Ectodermal cell (in vitro differentiated cells): Measurements from ENCODE around the gene DAGLA.

ENCODE experiments used
- H3K27ac ChIP-seq: 2 replicates; pipeline ENCODE4 v1.7.0; 2013; ENCODE audit warnings: mild to moderate bottlenecking, low read depth, low read length; ENCODE audit not compliant: insufficient read depth, poor library complexity, severe bottlenecking
- H3K27me3 ChIP-seq: 2 replicates; pipeline ENCODE4 v1.7.0; 2013; ENCODE audit warnings: mild to moderate bottlenecking, low read length; ENCODE audit not compliant: insufficient read depth, control insufficient read depth, poor library complexity, severe bottlenecking
- H3K36me3 ChIP-seq: one replicate; pipeline ENCODE4 v1.7.0; 2013; ENCODE audit warnings: low read length; ENCODE audit not compliant: control insufficient read depth, insufficient read depth
- H3K4me1 ChIP-seq: one replicate; pipeline ENCODE4 v1.7.0; 2013; ENCODE audit warnings: low read length; ENCODE audit not compliant: control insufficient read depth, insufficient read depth
- H3K4me3 ChIP-seq: 2 replicates; pipeline ENCODE4 v1.7.0; 2013; ENCODE audit warnings: low read depth, low read length, control low read depth; ENCODE audit not compliant: insufficient read depth
- H3K9me3 ChIP-seq: 2 replicates; pipeline ENCODE4 v1.7.0; 2013; ENCODE audit warnings: mild to moderate bottlenecking, low read length, moderate library complexity; ENCODE audit not compliant: control insufficient read depth
- WGBS, 2 experiments: methylation state at CpG; one replicate each; pipeline ENCODE4 v1.1.7; 2013; ENCODE audit warnings: missing lambda C conversion rate in 2 of 2; 5-methylcytosine and 5-hydroxymethylcytosine counted together

DAGLA gene

DNA sequence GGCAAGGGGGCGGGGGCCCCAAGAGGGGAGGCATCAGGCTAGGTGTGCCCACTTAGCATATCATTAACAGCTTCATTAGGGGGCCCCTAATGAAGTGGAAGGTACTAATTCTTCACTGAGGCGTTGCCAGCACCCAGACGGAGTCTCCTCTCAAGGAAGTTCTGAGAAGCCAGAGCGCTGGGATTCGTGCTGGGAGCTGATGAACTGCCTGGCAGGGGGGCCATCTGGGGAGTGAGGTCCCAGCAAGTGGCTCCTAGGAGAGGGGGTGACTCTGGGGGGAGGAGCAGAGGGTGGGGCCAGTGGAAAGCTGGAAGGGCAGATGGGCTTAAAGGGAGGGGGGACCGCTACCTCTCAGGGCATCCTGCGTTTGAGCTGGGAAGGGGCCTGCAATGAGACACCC lies 29.8 kb downstream of the DAGLA start:
- Histone ChIP-seq H3K4me1 (peaks cover 50% of the 10 kb centered on the region), H3K36me3 (no peaks in the 10 kb centered on the region), H3K27me3 (no peaks in the 10 kb centered on the region), H3K4me3 (no peak overlapping the region), H3K9me3 (no peaks in the 10 kb centered on the region), H3K27ac (no peak overlapping the region)
- 65 to 71% methylated on average over 7 of the region's 7 CpGs for WGBS, 2 experiments

DNA sequence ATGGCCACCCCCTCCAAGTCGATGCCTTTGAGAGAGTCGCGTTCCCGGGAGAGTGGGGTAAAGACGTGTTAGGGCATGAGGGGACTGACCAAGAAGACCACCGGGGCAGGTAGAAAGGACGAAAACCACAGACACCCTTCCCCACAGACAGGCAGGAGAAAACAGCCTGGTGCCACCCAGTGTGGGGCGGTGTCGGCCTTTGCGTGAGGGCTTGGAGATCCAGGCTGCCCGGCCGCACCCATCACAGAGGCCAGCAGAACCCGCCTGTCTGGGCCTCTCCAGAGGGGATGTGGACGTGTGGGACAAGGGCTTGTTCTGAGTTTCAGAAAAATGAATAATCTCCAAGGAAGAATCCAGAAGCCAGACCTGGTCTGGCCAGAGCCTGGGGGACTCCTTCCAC lies 30.8 kb downstream of the DAGLA start:
- H3K27me3 ChIP-seq = no peaks in the 10 kb centered on the region
- no peak overlapping the region for H3K27ac ChIP-seq
- 88 to 89% methylated on average over 14 of the region's 14 CpGs for WGBS, 2 experiments
- peaks cover 53% of the 10 kb centered on the region for H3K4me1 ChIP-seq
- H3K4me3 ChIP-seq = no peak overlapping the region
- no peaks in the 10 kb centered on the region for H3K9me3 ChIP-seq
- H3K36me3 ChIP-seq = no peaks in the 10 kb centered on the region

DNA sequence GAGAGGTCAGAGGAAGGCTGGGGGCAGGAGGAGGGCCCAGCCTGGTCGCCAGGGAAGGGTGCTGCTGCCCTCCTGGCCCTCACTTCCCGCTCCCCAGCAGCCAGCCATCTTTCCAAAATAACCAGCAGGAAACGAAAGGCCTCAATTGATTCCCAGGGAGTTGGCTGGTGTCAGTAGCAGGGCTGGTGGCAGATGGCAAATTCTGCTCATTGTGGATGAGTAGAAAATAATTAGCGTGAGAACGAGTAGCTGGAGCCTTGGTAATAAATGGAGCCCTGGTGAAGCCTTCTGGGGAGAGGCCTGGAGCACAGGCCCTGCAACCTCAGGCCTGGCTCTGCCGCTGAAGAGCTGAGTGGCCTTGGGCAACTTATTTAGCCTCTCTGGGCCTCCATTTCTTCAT lies 31.3 kb downstream of the DAGLA start:
- Histone ChIP-seq H3K4me3 (no peak overlapping the region), H3K27ac (no peak overlapping the region), H3K27me3 (no peaks in the 10 kb centered on the region), H3K36me3 (no peaks in the 10 kb centered on the region), H3K9me3 (no peaks in the 10 kb centered on the region), H3K4me1 (peaks cover 54% of the 10 kb centered on the region)
- WGBS, 2 experiments = 72 to 74% methylated on average over 6 of the region's 6 CpGs

DNA sequence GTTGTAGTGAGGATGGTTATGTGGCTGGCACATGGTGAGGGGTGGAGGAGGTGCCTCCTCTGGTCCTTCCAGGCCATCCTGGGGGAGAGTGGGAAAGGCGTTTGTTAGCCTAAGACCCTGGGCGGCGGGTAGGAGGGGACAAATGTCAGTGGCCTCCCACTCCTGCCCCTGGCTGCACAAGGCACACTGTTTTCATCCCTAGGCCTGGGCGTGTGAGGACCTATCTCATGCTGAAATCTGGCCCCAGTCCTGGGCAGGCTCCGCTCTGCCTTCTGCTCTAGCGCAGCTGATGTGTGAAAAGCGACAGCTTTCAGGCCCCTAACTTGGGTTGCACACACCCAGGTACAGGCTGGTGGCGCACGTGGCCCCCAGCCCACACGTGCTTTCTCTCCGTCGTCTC lies 32.1 kb downstream of the DAGLA start:
- Histone ChIP-seq H3K4me1 (peaks cover 59% of the 10 kb centered on the region), H3K4me3 (no peak overlapping the region), H3K36me3 (no peaks in the 10 kb centered on the region), H3K9me3 (no peaks in the 10 kb centered on the region), H3K27me3 (no peaks in the 10 kb centered on the region), H3K27ac (no peak overlapping the region)
- 88 to 90% methylated on average over 12 of the region's 12 CpGs for WGBS, 2 experiments

DNA sequence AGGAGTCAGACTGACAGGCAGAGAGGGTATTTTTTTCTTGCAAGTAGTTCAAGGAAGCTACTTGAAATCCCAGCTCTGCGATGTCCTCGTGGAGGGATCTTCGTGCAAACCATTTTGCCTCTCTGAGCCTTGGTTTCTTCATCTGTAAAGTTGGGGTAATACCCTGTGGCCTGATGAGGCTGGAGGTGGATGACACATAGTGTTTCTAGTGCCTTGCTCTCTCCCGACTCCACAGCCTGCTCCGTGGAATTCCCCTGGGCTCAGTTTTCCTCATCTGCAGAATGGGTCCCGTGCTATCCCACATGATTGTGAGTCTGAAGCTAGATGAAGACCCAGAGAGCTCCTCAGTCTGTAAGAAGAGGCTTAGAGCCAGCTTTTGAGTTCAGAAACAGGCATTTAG lies 32.7 kb downstream of the DAGLA start:
- no peaks in the 10 kb centered on the region for H3K27me3 ChIP-seq
- H3K4me1 ChIP-seq = peaks cover 64% of the 10 kb centered on the region

DNA sequence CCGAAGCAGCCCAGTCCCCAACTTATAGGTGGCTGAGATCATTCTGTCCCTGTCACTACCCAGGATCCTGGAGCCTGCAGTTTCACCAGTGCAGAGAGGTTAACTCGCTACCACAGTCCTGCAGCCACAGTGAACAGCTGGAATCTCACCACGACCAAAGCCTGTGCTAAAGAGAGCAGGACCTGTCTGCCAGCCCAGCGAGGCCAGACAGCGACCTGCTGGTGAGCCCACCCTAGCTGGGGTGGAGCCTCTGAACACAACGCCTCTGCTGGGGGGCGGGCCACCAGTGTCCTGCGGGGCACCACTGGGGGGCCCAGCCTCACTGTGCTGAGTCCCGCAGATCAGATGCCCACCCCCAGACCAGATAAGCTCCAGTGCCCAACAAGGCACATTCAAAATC lies 33.3 kb downstream of the DAGLA start:
- Histone ChIP-seq H3K4me1 (peaks cover 69% of the 10 kb centered on the region), H3K27me3 (no peaks in the 10 kb centered on the region), H3K27ac (no peak overlapping the region), H3K4me3 (no peak overlapping the region), H3K36me3 (no peaks in the 10 kb centered on the region), H3K9me3 (no peaks in the 10 kb centered on the region)
- WGBS, 2 experiments = 63% methylated on average over 9 of the region's 9 CpGs

More for the DNA sequence above, 32.7 kb downstream of the DAGLA start:
- Histone ChIP-seq H3K27ac (no peak overlapping the region), H3K36me3 (no peaks in the 10 kb centered on the region), H3K9me3 (no peaks in the 10 kb centered on the region), H3K4me3 (no peak overlapping the region)
- 96 to 97% methylated on average over 6 of the region's 6 CpGs for WGBS, 2 experiments

DNA sequence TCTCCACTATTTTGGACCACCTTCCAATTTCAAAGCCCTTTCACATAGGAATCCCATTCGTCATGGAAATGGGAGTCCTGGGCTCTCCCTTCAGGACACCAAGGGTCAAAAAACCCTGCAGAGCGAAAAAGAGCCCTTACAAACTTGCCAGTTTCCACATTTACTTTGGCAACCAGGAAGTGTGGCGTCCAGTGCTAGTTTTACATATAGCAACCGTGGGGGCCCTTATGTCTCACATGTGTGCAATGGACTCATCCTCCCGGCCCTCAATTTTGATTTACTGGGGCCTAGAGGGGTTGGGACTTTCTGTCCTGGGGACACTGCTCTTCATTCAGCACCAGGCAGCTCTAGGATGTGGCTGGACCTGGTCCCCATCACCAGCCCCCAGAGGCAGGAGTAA lies 33.7 kb downstream of the DAGLA start:
- WGBS, 2 experiments = 60 to 65% methylated on average over 5 of the region's 5 CpGs

DNA sequence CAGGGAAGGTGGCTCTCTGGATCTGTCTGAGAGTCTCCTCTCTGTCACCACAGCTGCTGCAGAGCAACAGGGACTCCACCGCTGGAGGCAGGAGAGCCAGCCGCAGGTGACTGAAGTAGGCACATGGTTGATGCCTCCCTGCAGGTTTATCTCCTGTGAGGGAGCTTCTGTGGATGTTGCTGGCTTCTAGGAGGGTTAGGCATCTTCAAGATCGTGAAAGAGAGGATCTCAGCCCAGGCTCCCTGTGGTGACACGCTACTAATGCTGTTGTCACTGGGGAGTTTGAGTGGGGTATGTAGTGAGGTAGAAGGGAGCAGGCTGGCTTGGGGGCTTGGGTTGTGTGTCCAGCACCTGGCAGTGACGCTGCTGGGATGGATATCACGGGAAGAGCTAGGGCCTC lies 34.1 kb downstream of the DAGLA start:
- H3K4me3 ChIP-seq = no peak overlapping the region
- no peaks in the 10 kb centered on the region for H3K36me3 ChIP-seq
- H3K4me1 ChIP-seq = peaks cover 73% of the 10 kb centered on the region
- H3K9me3 ChIP-seq = no peaks in the 10 kb centered on the region
- no peak overlapping the region for H3K27ac ChIP-seq
- 64 to 70% methylated on average over 6 of the region's 6 CpGs for WGBS, 2 experiments
- no peaks in the 10 kb centered on the region for H3K27me3 ChIP-seq

More for the DNA sequence above, 33.7 kb downstream of the DAGLA start:
- peaks cover 69% of the 10 kb centered on the region for H3K4me1 ChIP-seq
- no peak overlapping the region for H3K27ac ChIP-seq
- H3K36me3 ChIP-seq = no peaks in the 10 kb centered on the region
- no peak overlapping the region for H3K4me3 ChIP-seq
- H3K27me3 ChIP-seq = no peaks in the 10 kb centered on the region
- no peaks in the 10 kb centered on the region for H3K9me3 ChIP-seq

DNA sequence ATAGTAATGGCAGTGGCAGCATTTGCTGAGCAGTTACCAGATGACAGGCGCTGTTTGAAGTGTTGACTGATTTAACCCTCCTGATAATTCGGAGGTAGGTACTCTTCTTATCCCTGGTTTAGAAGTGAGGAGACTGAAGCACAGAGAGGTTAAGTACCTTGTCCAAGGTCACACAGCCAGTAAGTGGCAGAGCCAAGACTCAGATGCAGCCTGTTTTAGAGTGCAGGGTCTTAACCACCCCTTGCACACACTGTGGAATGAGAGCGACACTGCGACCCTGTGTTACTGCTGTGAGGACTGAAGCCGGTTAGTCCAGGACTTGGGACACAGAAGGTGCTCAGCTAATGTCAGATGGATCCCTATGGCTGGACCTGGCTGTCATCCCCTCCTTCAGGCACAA lies 34.7 kb downstream of the DAGLA start:
- H3K4me3 ChIP-seq = no peak overlapping the region
- no peak overlapping the region for H3K27ac ChIP-seq
- no peaks in the 10 kb centered on the region for H3K9me3 ChIP-seq
- H3K36me3 ChIP-seq = no peaks in the 10 kb centered on the region
- peaks cover 69% of the 10 kb centered on the region for H3K4me1 ChIP-seq
- 94 to 95% methylated on average over 5 of the region's 5 CpGs for WGBS, 2 experiments
- no peaks in the 10 kb centered on the region for H3K27me3 ChIP-seq

DNA sequence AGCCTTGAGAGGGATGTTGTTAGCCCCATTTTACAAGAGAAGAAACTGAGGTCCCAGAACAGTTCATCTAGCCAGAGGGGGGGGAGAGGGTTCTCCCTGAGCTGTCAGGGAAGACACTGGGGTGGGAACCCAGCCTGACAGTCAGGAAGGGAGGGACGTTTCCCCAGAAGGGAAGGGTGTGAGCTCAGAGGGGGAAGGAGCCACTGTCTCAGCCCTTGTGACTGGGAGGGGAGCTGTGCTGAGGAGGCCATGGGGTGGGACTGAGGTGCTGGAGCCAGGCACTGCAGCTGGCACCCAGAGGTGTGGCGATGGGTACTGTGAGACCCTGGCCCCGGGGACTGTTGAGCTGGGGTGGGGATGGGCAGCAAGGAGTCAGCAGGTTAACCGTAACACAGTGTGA lies 35.7 kb downstream of the DAGLA start:
- no peak overlapping the region for H3K4me3 ChIP-seq
- H3K36me3 ChIP-seq = no peaks in the 10 kb centered on the region
- 80 to 81% methylated on average over 4 of the region's 4 CpGs for WGBS, 2 experiments
- no peak overlapping the region for H3K27ac ChIP-seq
- H3K4me1 ChIP-seq = peaks cover 60% of the 10 kb centered on the region
- no peaks in the 10 kb centered on the region for H3K9me3 ChIP-seq
- no peaks in the 10 kb centered on the region for H3K27me3 ChIP-seq
